Right forelimb (tissue), 1 donor: ENCODE measurements around the gene ACER2.

ENCODE experiments used
- DNase-seq: peaks from one replicate; pipeline ENCODE4 v3.0.0-alpha.2; 2018

The ACER2 gene

DNA sequence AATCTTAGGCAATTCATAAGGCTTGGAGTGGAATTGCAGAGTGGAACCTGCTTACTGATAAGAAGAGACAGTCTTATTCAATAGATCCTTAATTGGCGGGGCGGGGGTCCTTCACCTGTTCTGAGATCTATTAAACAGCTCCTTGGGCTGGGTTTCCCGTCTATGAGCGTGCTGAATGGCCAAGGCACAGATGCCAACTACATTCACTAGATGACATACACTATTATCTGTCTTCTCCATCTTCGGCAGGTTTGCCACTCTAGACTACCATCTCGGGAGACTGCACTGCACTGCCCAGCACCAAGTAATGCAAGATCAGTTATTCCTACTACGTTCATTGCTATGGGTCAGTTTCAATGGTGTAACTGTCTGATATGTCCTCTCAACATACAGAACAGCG is 81.5 kb downstream of the ACER2 start:
- no peak for DNase-seq

DNA sequence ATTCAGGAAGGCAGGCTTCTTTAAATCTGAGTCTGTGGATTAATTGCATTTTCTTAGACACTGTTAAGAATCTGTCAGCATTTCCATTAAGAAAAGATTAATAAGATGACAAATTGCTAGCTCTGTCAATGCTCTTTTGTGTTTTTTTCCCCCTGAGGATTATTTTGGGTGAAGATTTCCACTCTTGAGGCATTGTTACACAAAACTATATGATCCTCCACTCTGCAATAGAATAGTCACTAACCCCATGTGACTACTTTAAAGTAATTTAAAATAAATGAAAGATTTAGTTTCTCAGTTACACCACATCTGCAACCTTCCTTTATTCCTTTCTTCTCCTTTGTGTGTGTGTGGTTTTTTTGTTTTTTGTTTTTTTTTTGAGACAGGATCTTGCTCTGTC is 82.0 kb downstream of the ACER2 start:
- DNase-seq = no peak

DNA sequence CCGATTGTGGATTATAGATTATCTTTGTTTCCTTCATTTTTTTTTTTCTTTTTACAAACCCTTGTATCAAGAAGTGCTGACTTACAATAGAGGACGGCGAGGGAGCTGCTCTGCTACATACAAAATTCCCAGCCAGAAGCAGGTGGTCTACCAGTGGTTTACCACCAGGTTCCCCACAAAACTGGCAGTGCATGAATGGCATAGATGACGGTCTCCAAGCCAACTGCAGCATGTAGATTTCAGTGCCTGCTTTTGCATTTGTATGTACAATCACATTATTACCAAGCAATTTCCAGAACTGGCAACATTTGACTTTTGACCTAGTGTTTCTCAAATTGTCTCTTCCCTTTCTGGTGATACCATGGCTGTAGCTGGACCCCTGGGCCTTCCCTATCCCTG is 84.0 kb downstream of the ACER2 start:
- no peak for DNase-seq

DNA sequence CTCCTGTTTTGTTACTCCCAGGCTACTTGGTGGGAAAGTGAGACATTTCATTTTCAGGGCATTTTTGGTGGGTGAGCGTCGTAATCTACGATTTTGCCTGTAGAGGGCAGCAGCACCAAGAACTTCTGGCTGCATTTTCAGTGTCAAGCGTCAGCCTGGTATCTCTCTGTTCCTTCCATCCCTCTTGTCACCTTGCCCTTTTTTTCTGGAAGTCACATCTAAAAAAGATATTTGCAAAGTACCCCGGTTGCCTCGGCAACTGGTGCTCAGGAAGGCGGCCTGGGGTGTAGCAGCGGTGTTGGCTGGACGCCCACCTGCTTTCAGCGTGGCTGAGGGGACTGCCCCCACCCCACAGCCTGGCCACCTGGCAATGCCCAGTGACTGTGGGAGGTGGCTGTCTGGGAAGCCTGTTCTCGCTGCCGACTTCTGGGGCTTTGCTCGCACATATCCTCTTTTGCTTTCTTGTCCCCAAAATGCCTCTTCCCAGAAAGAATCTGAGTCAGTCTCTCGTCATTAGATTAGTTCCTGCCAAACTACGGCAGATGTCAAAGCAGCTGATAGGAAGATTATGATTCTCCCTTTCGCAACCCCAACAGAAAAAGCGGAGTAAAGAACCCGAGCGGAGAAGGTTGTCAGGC is 84.5 kb downstream of the ACER2 start:
- peak; percentile 66 for DNase-seq

DNA sequence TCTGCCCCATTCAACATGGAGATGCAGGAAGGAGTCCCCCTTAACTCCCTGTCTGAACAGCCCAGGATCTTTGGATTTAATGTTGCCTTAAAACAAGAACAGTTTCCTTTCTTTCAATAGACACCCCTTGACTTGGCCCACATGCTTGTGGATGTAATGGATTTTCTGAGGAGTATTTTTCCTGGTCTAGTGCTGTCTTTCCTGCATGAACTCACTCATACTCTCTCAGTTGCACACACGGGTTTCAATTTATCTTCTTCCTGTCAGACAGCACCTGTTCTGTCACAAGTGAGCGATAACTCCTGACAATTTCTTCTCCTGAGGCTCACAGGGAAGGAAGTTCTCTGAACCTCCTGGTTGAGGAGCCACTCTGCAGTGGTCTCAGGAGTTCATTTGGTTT is 85.1 kb downstream of the ACER2 start:
- no peak for DNase-seq

DNA sequence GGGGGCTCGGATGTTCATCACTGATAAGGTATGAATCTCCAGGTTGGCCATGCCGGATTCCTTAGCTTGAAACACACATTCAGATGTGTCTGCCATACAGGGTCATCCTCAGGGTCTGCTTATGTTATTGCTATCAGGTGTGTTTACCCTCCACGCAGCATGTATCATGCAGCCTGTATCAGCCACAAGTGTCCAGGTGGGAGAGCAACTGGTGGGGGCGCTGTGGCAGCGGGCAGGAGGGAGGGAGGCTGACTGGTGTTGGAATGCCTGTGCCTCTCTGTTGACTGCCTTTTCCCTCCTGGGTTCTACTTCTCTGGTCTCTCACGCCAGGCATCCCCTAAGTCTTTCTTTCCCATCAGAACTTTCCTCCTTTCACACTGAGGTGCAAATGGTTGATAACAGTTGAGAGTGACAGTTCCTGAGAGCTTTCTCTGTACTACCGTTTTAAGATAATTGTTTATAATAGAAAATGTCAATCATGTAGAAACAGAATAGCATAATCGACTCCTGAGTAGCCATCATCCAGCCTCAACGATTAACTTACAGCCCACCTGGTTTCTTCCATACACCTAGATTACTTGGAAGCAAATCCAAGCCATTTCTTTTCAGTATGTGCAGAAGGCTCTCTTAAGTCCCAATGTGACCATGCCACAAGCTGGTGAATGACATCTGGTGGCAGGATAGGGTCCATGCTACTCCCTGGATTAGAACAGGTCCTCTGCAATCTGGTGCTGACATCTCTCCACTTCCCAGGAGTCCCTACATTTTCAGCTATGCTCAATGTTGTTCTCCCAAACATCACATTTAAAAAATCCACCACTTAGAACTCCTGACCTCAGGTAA is 86.6 kb downstream of the ACER2 start:
- no peak for DNase-seq

DNA sequence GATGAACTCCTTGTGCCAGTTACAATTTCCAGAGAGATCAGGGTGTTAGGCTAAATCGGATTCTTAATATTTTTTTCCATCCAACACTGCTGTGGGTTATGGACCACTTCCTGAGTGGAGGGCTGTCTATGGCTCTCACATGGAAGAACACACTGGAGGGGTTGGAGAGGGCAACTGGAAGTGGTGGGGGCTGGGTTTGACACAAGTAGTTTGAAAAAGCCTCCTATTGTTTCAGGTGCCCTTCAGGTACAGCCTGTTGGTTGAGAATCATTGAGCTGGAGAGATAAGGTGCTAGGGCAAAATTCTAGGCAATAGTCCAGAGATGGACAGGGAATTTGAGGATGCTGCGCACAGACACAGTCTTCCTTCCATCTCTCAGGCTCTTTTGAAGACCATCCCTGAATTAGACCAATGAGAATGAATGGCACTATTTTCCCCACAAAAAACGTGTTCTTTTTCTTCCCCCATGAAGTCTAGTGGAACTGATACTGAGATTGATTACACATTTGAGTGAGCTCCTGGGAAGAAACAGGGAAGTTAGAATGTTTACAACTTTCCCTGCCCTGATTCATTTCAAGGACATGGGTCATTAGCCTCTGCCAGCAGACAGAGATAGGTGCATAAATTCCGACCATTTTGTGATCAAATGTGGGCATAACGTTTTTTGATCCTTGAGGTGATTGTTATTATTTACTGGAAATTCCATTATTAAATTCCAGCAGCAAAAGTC is 87.7 kb downstream of the ACER2 start:
- DNase-seq = no peak

DNA sequence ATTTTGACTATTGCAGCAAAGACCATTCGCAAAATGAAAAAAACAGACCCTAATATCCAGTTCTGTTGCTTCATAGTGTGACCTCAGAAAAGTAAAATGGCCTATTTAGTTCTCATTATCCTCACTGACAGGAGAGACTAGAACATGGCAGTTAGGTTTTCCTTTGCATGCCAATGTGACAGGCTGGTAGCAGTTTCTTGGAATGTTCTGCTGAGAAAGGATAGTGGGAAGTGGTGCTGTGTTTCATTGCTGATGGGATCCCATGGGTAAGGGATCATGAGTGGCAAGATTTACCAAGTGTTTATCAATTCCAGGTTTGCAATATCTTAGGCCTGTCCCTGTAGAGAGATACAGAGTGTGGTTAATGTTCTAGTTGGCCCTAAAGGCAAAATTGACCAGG is 88.5 kb downstream of the ACER2 start:
- DNase-seq = no peak

DNA sequence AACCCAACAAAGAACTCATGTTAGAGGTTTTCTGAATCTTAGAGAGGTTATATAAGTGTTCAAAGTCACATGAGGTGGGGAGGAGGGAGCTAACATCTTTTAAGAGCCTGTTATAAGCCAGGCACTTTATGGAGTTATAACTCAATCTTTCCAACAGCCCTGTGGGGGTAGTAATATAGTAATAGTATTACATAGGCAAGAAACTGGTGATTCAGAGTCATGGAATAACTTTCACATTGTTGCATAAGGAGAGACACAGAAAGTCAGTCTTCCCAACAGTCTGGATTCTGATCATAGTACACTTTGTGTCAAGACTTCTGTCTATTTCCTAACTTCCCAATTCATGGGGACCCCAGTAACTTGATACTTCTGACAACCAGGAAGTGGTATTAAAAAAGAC is 89.2 kb downstream of the ACER2 start:
- DNase-seq = no peak
